Cardiac fibroblast (primary cell): ENCODE data around the gene SIM2.
A peak's percentile ranks its signal among the peaks of the same experiment; 100 is the strongest.

ENCODE experiments used
- DNase-seq, 2 donors: peaks; one replicate each; pipeline versions ENCODE4 v3.0.0 to v3.0.0-alpha.2; 2010; ENCODE audit warnings: low read depth in 2 of 2
- H3K4me3 ChIP-seq, 2 donors: replicated peaks in 1 of 2; 1 replicate in 1 of 2; 2 replicates in 1 of 2; pipeline ENCODE4 v1.5.1; 2011; ENCODE audit warnings: low read depth in 2 of 2, low read length in 2 of 2, mild to moderate bottlenecking in 2 of 2, moderate library complexity in 1 of 2
- CTCF ChIP-seq: IDR thresholded peaks from one replicate; pipeline ENCODE4 v1.5.1; 2011; ENCODE audit warnings: low read depth, mild to moderate bottlenecking, low read length, inconsistent platforms

SIM2 gene

GRCh38 chr21:36753556-36753955 lies 54.6 kb downstream of the SIM2 start:
- peak; percentile 42 to 81 for DNase-seq
- TF ChIP-seq CTCF, result no peak
- H3K4me3 ChIP-seq, result no peak overlapping the region

GRCh38 chr21:36754241-36754898 lies 55.5 kb downstream of the SIM2 start:
- no peak for DNase-seq
- H3K4me3 ChIP-seq, result no peak overlapping the region
- TF ChIP-seq CTCF, result no peak

GRCh38 chr21:36756527-36756926 lies 57.6 kb downstream of the SIM2 start:
- peak in 1 of 2 donors; percentile 73 for DNase-seq
- no peak for TF ChIP-seq CTCF
- H3K4me3 ChIP-seq, result no peak overlapping the region

GRCh38 chr21:36757196-36757595 lies 58.3 kb downstream of the SIM2 start:
- no peak for TF ChIP-seq CTCF
- DNase-seq, result no peak
- H3K4me3 ChIP-seq, result no peak overlapping the region

- H3K4me3 ChIP-seq, result no peak overlapping the region
- no peak for DNase-seq
- no peak for TF ChIP-seq CTCF
These were observed 60.6 kb downstream of the SIM2 start for GRCh38 chr21:36759348-36760083.

GRCh38 chr21:36761685-36762084 lies 62.8 kb downstream of the SIM2 start:
- no peak for DNase-seq
- no peak for TF ChIP-seq CTCF
- H3K4me3 ChIP-seq, result no peak overlapping the region

GRCh38 chr21:36762642-36763041 lies 63.7 kb downstream of the SIM2 start:
- no peak for TF ChIP-seq CTCF
- H3K4me3 ChIP-seq, result no peak overlapping the region
- no peak for DNase-seq
